ENCODE measurements around the gene SNTN. TPM values are rescaled to one million over a fixed set of nuclear protein-coding genes. Genes with fewer than 3 reads are reported as not detected.

Gene SNTN
- total RNA-seq, 1 donor, result not detected

DNA sequence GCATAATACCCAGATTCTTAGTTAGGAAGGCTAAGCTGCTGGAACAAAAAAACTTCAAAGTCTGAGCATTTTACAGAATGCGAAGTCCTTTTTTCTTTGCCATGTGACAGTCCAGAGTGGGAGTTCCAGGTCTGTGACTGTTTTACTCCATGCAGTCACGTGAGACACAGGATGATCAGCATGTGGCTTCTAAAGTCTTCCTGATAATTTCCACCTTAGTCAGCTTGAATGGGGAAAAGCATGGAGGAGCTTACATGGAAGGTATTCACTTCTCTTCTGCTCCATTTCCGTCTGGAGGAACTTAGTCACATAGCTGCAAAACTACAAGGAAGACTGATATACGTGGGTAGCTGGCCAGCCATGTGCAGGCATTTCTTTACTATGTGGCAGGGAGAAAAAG, 1.7 kb downstream of the SNTN start:
- no peak overlapping the region for H3K4me3 ChIP-seq (ENCODE audit: low read depth, low read length)
- TF ChIP-seq, protein P1, sequence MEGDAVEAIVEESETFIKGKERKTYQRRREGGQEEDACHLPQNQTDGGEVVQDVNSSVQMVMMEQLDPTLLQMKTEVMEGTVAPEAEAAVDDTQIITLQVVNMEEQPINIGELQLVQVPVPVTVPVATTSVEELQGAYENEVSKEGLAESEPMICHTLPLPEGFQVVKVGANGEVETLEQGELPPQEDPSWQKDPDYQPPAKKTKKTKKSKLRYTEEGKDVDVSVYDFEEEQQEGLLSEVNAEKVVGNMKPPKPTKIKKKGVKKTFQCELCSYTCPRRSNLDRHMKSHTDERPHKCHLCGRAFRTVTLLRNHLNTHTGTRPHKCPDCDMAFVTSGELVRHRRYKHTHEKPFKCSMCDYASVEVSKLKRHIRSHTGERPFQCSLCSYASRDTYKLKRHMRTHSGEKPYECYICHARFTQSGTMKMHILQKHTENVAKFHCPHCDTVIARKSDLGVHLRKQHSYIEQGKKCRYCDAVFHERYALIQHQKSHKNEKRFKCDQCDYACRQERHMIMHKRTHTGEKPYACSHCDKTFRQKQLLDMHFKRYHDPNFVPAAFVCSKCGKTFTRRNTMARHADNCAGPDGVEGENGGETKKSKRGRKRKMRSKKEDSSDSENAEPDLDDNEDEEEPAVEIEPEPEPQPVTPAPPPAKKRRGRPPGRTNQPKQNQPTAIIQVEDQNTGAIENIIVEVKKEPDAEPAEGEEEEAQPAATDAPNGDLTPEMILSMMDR (IDR thresholded peaks at IDR 0.05; ENCODE audit: insufficient read depth, low read depth, low read length), result no peak
- no peak for DNase-seq (ENCODE audit: low read depth)

DNA sequence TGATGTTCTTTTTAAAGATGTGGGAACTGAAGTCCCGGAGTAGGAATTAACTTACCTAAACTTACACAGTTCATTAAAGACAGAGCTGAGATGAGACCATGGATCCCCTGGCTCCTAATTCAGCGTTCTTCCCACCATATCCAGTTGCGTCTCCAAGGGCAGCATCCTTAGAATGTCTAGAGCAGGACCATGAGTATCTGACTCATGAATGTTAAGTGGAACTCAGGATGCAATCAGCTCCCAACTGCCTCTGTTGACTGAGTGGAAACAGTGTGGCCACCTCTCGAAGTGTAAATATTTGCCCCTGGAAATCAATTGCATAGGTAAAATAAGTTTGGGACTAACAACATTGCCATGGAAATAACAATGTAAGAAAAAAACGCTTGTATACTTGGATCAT, 2.5 kb downstream of the SNTN start:
- DNase-seq (ENCODE audit: low read depth), result no peak
- H3K4me3 ChIP-seq (ENCODE audit: low read depth, low read length), result no peak overlapping the region
- TF ChIP-seq, protein P1 (IDR thresholded peaks at IDR 0.05; ENCODE audit: insufficient read depth, low read depth, low read length), result no peak

DNA sequence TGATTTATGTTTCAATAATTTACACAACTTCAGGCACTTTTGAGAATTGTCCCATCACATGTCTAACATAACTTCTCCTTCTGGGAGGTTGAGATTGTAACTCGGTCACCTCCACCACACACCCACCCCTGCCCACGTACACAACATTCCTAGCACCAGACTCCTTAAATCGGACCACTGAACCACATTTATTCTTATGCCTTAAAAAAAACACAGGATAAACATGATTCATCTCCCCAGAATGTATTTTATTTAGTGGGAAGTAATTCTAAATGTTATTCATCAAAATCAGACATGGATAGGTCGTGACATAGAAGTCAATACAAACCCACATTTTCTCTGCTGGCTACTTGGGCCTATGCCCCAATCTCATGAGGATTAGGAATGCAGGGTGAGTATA, 3.0 kb downstream of the SNTN start:
- H3K4me3 ChIP-seq (ENCODE audit: low read depth, low read length), result no peak overlapping the region
- TF ChIP-seq, protein P1 (IDR thresholded peaks at IDR 0.05; ENCODE audit: insufficient read depth, low read depth, low read length), result no peak
- DNase-seq (ENCODE audit: low read depth), result peak; percentile 40

DNA sequence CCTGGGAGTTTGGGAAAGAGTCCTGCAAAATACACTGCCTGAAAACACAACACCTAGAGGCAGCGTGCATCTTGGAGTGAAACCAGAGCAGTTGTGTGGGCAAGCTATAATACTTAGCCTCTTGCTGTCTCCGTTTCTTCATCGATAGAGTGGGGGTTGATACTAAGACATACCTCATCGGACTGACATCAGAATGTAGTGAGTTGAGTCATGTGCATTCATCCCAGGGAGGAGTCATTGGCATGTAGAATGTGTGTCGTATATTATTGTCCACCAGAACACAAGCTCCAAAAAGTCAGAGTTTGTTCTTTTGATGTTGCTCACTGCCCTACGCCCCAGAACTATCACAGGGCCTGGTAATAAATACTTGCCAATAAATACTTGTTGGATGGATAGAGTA, 4.3 kb downstream of the SNTN start:
- TF ChIP-seq, protein P1 (IDR thresholded peaks at IDR 0.05; ENCODE audit: insufficient read depth, low read depth, low read length), result no peak
- H3K4me3 ChIP-seq (ENCODE audit: low read depth, low read length), result no peak overlapping the region
- peak; percentile 37 for DNase-seq (ENCODE audit: low read depth)

DNA sequence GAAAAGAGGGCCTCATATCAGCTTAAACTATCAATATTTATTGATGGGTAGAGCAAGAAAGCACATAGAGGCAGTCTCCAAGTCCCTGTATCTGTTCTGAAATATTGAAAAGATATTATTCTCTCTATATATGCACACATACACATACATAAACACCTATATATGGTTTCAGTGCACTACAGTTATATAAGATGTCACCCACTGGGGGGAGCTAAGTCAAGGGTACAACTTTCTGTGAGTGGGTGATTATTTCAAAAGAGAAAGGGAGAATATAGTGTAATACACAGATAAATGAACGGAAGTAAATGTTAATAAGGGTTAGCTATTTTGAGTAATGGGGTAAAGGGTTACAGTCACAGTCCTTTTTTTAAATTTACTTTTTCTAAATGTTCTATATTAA, 8.8 kb downstream of the SNTN start:
- DNase-seq (ENCODE audit: low read depth), result no peak
- no peak overlapping the region for H3K4me3 ChIP-seq (ENCODE audit: low read depth, low read length)
- TF ChIP-seq, protein P1 (IDR thresholded peaks at IDR 0.05; ENCODE audit: insufficient read depth, low read depth, low read length), result peak; percentile 34

DNA sequence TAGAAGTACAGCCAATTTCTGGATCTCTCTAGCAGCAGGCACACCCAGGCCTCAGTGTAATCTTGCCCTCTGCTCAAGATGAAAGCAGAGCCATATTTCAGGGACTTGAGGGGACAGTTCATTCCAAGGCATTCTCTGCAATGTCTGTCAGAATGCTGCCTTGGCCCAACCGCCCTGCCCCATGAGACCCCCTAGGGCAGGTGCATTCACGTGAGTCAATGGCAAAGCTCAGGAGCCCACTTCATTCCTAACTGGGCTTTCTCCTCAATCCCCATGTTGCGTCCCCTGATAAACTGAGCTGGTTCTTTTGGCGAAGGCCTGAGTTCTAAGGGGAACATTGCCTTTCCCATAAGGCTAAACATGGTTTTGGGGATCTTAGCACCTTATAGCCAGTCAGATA, 9.5 kb downstream of the SNTN start:
- no peak for DNase-seq (ENCODE audit: low read depth)
- H3K4me3 ChIP-seq (ENCODE audit: low read depth, low read length), result no peak overlapping the region
- TF ChIP-seq, protein P1 (IDR thresholded peaks at IDR 0.05; ENCODE audit: insufficient read depth, low read depth, low read length), result no peak

DNA sequence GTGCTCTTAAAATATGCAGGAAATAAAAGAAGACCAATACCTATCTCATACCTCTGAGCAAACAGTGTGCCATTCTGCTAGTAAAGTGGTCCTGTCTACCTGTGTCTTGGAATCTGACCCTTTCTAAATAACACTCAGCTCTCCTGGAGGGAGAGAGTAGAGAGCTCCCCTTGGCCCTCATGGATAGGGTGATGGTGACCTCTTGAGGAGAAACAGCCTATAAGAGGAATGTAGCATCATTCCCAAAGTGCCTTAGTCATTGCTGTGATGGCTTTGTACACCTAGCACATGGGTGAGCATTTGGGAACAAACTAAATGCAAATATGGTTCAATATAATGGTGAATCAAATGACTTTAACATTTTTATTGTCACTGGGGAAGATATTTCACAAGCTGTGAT, 10.0 kb downstream of the SNTN start:
- no peak overlapping the region for H3K4me3 ChIP-seq (ENCODE audit: low read depth, low read length)
- TF ChIP-seq, protein P1 (IDR thresholded peaks at IDR 0.05; ENCODE audit: insufficient read depth, low read depth, low read length), result no peak
- DNase-seq (ENCODE audit: low read depth), result no peak
